HepG2 (cell line): ENCODE measurements around the gene SNRNP25. TPM values are rescaled to one million over a fixed set of nuclear protein-coding genes. Genes with fewer than 3 reads are reported as not detected.

ENCODE experiments used
- ATAC-seq: fragments of 200-7000 bp; cut with Tn5 transposase; 3 replicates; pipeline ENCODE4 v1.9.1; 2020; ENCODE audit warnings: mild to moderate bottlenecking, moderate library complexity
- BruUV-seq: library from RNA; stranded (reverse); fragments of 400-500 nt; replicated peaks from 2 replicates; lab custom pipeline; 2021; lab: Mats Ljungman, UMichigan
- CTCF ChIA-PET: fragments of 300-600 bp; formaldehyde crosslinking; extraction: SDS; loops from one replicate; lab custom pipeline; 2021; ENCODE audit warnings: low total read pairs, inconsistent platforms, low intra/inter-chr PET ratio; lab: Yijun Ruan, JAX
- POLR2A ChIA-PET: fragments of 350-600 bp; sonication (Branson Sonifier 250); formaldehyde crosslinking; loops from one replicate; lab custom pipeline; 2020; ENCODE audit warnings: antibody characterized with exemption, inconsistent platforms; lab: Yijun Ruan, JAX
- DNase-seq: peaks from one replicate; pipeline ENCODE4 v3.0.0-alpha.2; 2015; ENCODE audit warnings: low spot score
- FAIRE-seq: peaks from 3 replicates; lab custom pipeline; 2011; peaks lifted over from hg19 to GRCh38; lab: Jason Lieb, UNC
- H2AFZ ChIP-seq: one replicate; pipeline ENCODE4 v1.6.1; 2011; ENCODE audit warnings: low read length, inconsistent platforms
- H3K27ac ChIP-seq: fragments of 300-600 bp; 3 replicates; pipeline ENCODE4 v1.8.0; 2011; ENCODE audit warnings: mixed run types, mild to moderate bottlenecking, mixed read lengths, low read length, inconsistent platforms; ENCODE audit not compliant: insufficient read depth; ENCODE audit errors: extremely low read length
- H3K27me3 ChIP-seq, 2 experiments: fragments of 200-600 bp in 1 of 2; 2 replicates in 1 of 2; 3 replicates in 1 of 2; pipeline versions ENCODE4 v1.6.0 to v1.8.0; 2011; ENCODE audit warnings: low read length in 2 of 2, mild to moderate bottlenecking in 2 of 2, moderate library complexity in 2 of 2, inconsistent platforms in 1 of 2; ENCODE audit not compliant: insufficient read depth in 2 of 2, control insufficient read depth in 1 of 2
- H3K36me3 ChIP-seq, 2 experiments: fragments of 200-600 bp in 1 of 2; replicated peaks in 1 of 2; 2 replicates in 1 of 2; 3 replicates in 1 of 2; pipeline versions ENCODE4 v1.5.1 to v1.8.0; 2011; ENCODE audit warnings: low read length in 2 of 2, inconsistent platforms in 1 of 2; ENCODE audit not compliant: insufficient read depth in 2 of 2, control insufficient read depth in 1 of 2
- H3K4me1 ChIP-seq: 2 replicates; pipeline ENCODE4 v1.5.1; 2012; ENCODE audit warnings: low read length, inconsistent platforms; ENCODE audit not compliant: insufficient read depth
- H3K4me2 ChIP-seq: 2 replicates; pipeline ENCODE4 v1.6.0; 2011; ENCODE audit warnings: low read depth, low read length, inconsistent platforms
- H3K4me3 ChIP-seq, 3 experiments: fragments of 200-600 bp in 1 of 3; sonication (generic), shearing (Covaris generic) in 1 of 3; replicated peaks in 1 of 3; 2 replicates each; pipeline ENCODE4 v1.5.1; 2011 to 2016; ENCODE audit warnings: low read length in 3 of 3, inconsistent platforms in 2 of 3, low read depth in 2 of 3, mild to moderate bottlenecking in 2 of 3, control low read depth in 1 of 3, mixed read lengths in 1 of 3; ENCODE audit not compliant: insufficient read depth in 1 of 3
- H3K79me2 ChIP-seq: one replicate; pipeline ENCODE4 v1.6.1; 2011; ENCODE audit warnings: low read length, inconsistent platforms; ENCODE audit not compliant: insufficient read depth
- H3K9ac ChIP-seq: 2 replicates; pipeline ENCODE4 v1.6.0; 2011; ENCODE audit warnings: mild to moderate bottlenecking, low read depth, low read length, inconsistent platforms; ENCODE audit not compliant: insufficient read depth
- H3K9me3 ChIP-seq: 2 replicates; pipeline ENCODE4 v1.5.1; 2012; ENCODE audit warnings: mild to moderate bottlenecking, low read length
- H4K20me1 ChIP-seq: 2 replicates; pipeline ENCODE4 v1.6.0; 2011; ENCODE audit warnings: inconsistent platforms, mild to moderate bottlenecking, low read length, moderate library complexity; ENCODE audit not compliant: insufficient read depth
- AGO2 ChIP-seq: fragments of 200-400 bp; formaldehyde crosslinking; optimal IDR thresholded peaks from 2 replicates; pipeline ENCODE3; 2017; ENCODE audit warnings: mild to moderate bottlenecking, low read depth, low read length, moderate library complexity
- RBFOX2 ChIP-seq: fragments of 200-400 bp; formaldehyde crosslinking; IDR thresholded peaks from 2 replicates; pipeline ENCODE4 v1.6.1; 2017; ENCODE audit warnings: low read depth, mild to moderate bottlenecking, low read length
- ZIK1 ChIP-seq: sonication (generic); formaldehyde crosslinking; IDR thresholded peaks from 2 replicates; pipeline ENCODE4 v1.5.0; 2020; ENCODE audit warnings: mild to moderate bottlenecking, low read depth, missing genetic modification reagents, borderline replicate concordance
- ZNF235 ChIP-seq: sonication (generic); formaldehyde crosslinking; IDR thresholded peaks from 2 replicates; pipeline ENCODE4 v1.8.1; 2023; ENCODE audit warnings: mild to moderate bottlenecking, missing genetic modification reagents, borderline replicate concordance
- WGBS: methylation state at CpG from one replicate; pipeline ENCODE4 v1.1.6; 2017; ENCODE audit warnings: low lambda C conversion rate; 5-methylcytosine and 5-hydroxymethylcytosine counted together
- in situ Hi-C: cut with HindIII; loops from 2 replicates; pipeline ENCODE4 v1.10.0; 2017; ENCODE audit warnings: low pct_unique_long_range_greater_than_20kb; ENCODE audit not compliant: extremely low pct_ligation_motif_present
- intact Hi-C: fragments of 100-400 bp; cut with micrococcal nuclease; formaldehyde crosslinking; loops from one replicate; pipeline ENCODE4 v1.10.0; 2022; ENCODE audit not compliant: unreplicated experiment
- polyA plus RNA-seq, 8 experiments: library from polyadenylated mRNA; depleted of rRNA in 3 of 8; stranded (reverse) in 7 of 8; unstranded in 1 of 8; fragments of >200 nt; fragmentation: Illumina TruSeq in 4 of 8; extraction: Trizol in 4 of 8; gene quantifications; 2 replicates each; pipeline versions ENCODE4 v1.2.1 to v1.2.3, GENCODE V29; 2011 to 2016; ENCODE audit warnings: low read depth in 4 of 8, missing spikeins in 1 of 8, mixed read lengths in 1 of 8; ENCODE audit not compliant: insufficient read depth in 1 of 8
- total RNA-seq, 5 experiments: library from RNA; depleted of rRNA; stranded (reverse); fragments of >200 nt; fragmentation: Illumina TruSeq; extraction: Trizol; gene quantifications; 2 replicates each; pipeline ENCODE4 v1.2.3, GENCODE V29; 2016; ENCODE audit warnings: low read depth in 1 of 5

SNRNP25 gene
- total and polyA plus RNA-seq, 2 of the 13 experiments (the other 11 are each of a cell fraction or from before 2014, with no cell fraction given), result 34.1 to 97.4 TPM

DNA sequence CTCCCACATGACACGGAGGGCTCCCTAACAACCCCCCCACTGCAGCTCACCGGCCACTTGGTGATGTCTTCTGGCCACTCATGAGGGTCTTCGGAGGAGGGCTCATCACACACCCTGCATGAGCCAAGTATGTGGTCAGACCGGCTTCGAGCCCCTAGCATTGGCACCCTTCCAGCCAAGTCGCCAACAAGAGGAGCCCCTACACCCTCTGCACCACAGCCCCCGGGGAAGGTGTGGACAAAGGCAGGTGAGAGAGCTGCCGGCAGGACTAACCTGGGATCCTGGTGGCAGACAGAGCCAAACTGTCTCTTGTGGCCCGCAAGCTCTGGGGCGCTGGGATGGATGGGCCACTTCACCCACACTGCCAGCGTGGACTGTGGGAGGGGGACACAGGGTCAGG, 6.5 kb downstream of the SNRNP25 start:
- H3K27me3 ChIP-seq, result no peaks in the 10 kb centered on the region
- no peaks in the 10 kb centered on the region for H4K20me1 ChIP-seq
- H3K4me1 ChIP-seq, result no peaks in the 10 kb centered on the region
- ATAC-seq, result no peak
- H2AFZ ChIP-seq, result no peak overlapping the region
- peaks cover 12 to 34% of the 10 kb centered on the region in 2 experiments; a peak in 4 of 5 replicates for H3K36me3 ChIP-seq
- no peaks in the 10 kb centered on the region for H3K79me2 ChIP-seq
- ChIA-PET CTCF (no interaction called here), POLR2A (no interaction called here)
- no peak for DNase-seq
- H3K4me2 ChIP-seq, result no peak overlapping the region
- intact Hi-C loops (no loop called here), in situ Hi-C loops (no loop called here)
- no TSS peak for BruUV-seq
- TF ChIP-seq ZNF235 (CRISPR knock-in tag) (no peak), AGO2 (peak; percentile 62)
- no peak for FAIRE-seq
- H3K4me3 ChIP-seq, result no peak overlapping the region
- 100% methylated on average over 5 of the region's 11 CpGs for WGBS
- no peak overlapping the region for H3K27ac ChIP-seq
- no peaks in the 10 kb centered on the region for H3K9me3 ChIP-seq
- H3K9ac ChIP-seq, result no peak overlapping the region

GRCh38 chr16:60929-61878, 7.6 kb downstream of the SNRNP25 start:
- TF ChIP-seq ZIK1, result no peak
- TF ChIP-seq RBFOX2, result 0 out of 2 replicates have a peak, but pooled peaks have one; percentile 22
- TF ChIP-seq, all 625 proteins: peak for 1
- no peak for ATAC-seq
- POLR2A ChIA-PET, result no interaction called here
- Histone ChIP-seq H3K36me3 (peaks cover 9 to 23% of the 10 kb centered on the region in 2 experiments; a peak in 4 of 5 replicates), H3K4me3 (no peak overlapping the region), H3K79me2 (no peaks in the 10 kb centered on the region), H2AFZ (no peak overlapping the region), H3K27me3 (no peaks in the 10 kb centered on the region), H3K9ac (no peak overlapping the region), H3K4me1 (0 out of 2 replicates have a peak, but pooled peaks cover 9% of the 10 kb centered on the region), H3K27ac (no peak overlapping the region), H4K20me1 (peaks cover 3% of the 10 kb centered on the region; the same call in 1 of the 2 replicates), H3K4me2 (no peak overlapping the region), H3K9me3 (no peaks in the 10 kb centered on the region)
- WGBS, result 96% methylated on average over 63 of the region's 89 CpGs
- intact Hi-C loops (no loop called here), in situ Hi-C loops (no loop called here)
- FAIRE-seq, result no peak
- CTCF ChIA-PET, result no interaction called here
- DNase-seq, result no peak
- no TSS peak for BruUV-seq
